HG03196 (cell line): ENCODE data around the gene ANXA1.
"Not testable (repeated sequence)": the region's sequence is repeated elsewhere in the genome, so short reads cannot be mapped to it uniquely, and the experiment has no call there.

ENCODE experiments used
- ATAC-seq: cut with Tn5 transposase; IDR thresholded peaks from one replicate; pipeline ENCODE4 v1.9.1; 2021; ENCODE audit not compliant: unreplicated experiment

ANXA1 gene

GRCh38 chr9:73167614-73168013 is 15.9 kb downstream of the ANXA1 start:
- ATAC-seq: no peak

DNA sequence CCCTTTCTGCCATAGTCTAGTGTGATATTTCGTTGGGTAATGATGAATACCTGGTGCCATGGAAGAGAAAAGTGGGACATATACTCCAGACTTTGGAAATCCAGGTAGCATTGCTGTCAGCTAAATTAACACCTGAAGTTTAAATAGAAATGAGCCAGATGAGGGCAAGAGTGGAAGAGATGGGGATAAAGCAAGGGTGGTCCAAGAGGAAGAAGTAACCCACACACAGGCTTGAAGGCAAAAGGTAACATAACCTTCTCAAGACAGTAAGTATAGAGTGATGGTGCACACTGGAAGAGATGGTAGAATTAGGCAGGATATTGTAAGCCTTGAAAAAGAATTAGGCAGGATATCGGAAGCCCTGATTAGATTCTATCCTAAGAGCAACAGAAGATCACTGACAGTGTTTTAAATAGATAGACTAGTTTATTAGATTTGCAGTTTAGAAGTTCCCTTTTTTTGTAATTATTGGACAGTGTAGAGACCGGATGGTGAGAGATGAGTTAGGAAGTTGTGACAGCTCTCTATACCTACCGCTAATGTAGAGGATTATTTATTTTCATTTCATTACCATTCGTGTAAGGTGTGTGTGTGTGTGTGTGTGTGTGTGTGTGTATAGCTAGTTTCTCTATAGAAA is 16.8 kb downstream of the ANXA1 start:
- no peak for ATAC-seq

GRCh38 chr9:73170185-73170957 is 18.7 kb downstream of the ANXA1 start:
- no peak for ATAC-seq

DNA sequence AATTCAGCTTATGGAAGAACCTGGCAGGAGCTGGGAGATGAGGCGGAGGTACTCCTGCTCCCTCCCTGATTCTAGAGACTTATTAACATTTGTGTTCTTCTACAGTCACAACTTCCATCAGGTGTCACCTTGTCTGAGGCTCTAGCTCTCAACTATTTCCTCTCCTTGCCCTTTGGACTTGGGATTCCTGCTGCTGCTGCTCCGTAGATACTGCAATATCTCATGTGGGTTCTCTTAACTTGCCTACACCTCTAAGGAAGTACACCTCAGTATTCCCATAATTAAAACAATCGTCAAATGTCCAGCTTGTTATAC is 21.2 kb downstream of the ANXA1 start:
- ATAC-seq: no peak

- ATAC-seq: no peak
These were observed 22.1 kb downstream of the ANXA1 start for GRCh38 chr9:73173557-73174329.

- ATAC-seq: no peak
These were observed 22.8 kb downstream of the ANXA1 start for GRCh38 chr9:73174330-73174980.

GRCh38 chr9:73176450-73176875 is 24.8 kb downstream of the ANXA1 start:
- no peak for ATAC-seq

- no peak for ATAC-seq
These were observed 26.4 kb downstream of the ANXA1 start for GRCh38 chr9:73178044-73178443.

GRCh38 chr9:73179589-73179988 is 27.9 kb downstream of the ANXA1 start:
- no peak for ATAC-seq

- ATAC-seq: no peak
These were observed 28.7 kb downstream of the ANXA1 start for GRCh38 chr9:73180403-73180802.

- ATAC-seq: no peak
These were observed 31.3 kb downstream of the ANXA1 start for GRCh38 chr9:73182928-73183327.

DNA sequence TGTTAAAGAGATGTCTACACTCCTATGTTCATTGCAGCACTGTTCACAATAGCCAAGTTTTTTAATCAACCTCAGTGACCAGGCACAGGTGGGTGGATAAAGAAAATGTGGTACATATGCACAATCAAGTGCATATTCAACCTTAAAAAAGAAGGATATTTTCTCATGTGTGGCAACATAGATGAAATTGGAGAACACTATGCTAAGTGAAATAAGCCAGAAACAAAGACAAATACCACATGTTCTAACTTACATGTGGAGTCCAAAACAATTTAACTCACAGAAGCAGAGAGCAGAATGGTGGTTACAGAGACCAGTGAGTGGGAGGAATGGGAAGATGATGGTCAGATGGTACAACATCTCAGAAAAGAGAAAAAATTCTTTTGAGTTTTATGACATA is 31.8 kb downstream of the ANXA1 start:
- no peak for ATAC-seq

- no peak for ATAC-seq
These were observed 32.5 kb downstream of the ANXA1 start for GRCh38 chr9:73183917-73184861.

GRCh38 chr9:73191109-73191508 is 39.4 kb downstream of the ANXA1 start:
- ATAC-seq: not testable (repeated sequence)

- no peak for ATAC-seq
These were observed 42.6 kb downstream of the ANXA1 start for GRCh38 chr9:73194284-73194683.

DNA sequence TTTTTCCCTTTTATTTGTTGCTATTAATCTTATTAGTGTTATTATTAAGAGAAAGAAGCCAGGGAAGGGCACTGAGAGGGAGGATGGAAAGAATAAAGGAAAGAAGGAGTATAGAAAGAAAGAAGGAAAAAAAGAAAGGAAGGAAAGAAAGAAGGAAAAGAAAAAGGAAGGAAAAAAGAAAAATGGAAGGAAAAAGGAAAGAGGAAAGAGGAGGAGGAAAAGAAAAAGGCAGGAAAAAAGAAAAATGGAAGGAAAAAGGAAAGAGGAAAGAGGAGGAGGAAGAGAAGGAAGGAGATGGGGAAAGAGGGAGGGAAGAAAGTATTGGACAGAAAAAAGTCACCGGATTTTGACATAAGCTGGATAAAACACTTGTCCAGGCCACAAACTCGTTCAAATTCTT is 47.8 kb downstream of the ANXA1 start:
- no peak for ATAC-seq

DNA sequence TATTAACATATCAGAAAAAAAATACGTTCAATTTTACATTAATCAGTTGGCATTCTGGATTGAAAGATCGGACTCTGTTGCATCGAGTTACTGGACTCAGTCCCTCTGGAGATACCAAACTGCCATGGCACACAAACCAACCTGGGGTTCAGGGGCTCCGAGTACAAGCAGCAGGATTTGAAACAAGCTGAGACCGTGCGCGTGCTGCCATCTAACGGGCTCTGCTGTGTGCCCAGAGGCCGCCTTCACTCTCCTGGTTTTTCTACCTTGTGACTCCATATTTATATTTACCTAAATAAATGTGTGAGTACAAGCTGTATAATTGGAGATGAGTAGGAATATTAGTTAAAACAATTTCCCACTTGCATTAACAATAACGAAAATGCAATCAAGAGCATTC is 48.2 kb downstream of the ANXA1 start:
- no peak for ATAC-seq

DNA sequence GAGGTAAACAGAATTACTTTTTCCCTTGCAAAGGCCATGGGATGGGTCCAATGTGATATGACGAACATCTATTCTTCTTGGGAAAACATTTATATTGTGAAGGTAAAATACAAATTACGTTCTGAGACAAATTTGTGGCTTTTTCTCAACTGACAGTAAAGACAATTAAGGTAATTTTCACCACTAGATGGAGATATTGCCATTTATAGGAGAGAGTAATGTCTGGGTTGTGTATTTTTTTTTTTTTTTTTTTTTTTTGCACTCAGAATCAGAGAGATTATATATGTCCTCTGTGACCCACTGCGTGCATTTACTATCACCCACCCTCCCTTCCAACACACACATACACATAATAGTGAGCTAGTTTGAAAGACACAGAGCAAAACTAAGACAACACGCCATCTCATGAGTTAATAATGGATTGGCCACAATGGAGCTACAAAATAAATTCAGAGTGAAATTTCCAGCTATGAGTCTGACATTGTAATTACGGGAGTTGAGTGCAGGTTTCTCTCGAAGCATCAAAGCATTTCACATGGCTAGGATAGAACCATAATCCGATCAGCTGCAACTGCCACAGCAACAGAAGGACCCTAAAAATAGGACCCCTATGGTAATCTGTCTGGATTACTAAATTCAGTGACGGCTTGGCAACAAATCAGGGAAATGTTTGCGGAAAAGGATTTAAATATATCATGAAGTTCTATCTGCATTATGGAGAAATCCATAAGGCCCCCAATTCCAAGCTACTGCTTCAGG is 49.2 kb downstream of the ANXA1 start:
- ATAC-seq: no peak

DNA sequence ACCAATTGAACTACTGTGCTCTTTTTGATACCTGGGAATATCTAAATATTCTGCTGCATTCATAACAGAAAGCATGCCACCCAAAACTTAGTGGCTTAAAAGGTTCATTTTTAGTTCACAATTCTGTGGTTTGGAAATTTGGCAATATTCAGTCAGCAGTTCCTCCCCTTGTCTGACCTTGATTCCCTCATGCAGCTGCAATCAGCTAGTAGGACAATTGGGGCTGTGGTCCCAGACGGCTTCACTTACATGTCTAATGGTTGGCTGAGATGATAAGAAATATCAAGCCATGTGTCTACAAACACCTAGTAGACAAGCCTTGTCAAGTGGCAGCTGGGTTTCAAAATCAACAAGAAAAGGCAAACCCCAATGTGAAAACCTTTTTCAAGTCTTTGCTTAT is 51.3 kb downstream of the ANXA1 start:
- no peak for ATAC-seq

DNA sequence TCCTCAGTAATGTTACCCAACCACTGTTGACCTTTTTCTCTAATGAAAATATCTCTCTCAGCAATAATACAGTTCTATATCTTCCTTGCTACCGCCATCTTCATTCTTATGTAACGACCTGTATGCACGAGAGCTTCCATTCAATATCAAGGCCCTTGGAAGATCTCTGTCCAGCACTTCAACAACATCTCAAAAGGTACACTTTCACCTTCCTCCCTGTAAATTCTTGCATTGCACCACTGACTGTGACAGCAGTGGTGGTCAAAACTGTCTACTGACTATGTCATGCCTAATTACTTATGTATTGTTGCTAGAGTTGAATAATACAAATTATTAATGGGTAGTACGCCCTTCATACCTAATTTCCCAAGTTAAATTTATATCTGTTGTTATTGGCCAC is 53.3 kb downstream of the ANXA1 start:
- ATAC-seq: no peak
